ENCODE results near the gene CACNG6.

- no peak for TF ChIP-seq CTCF (IDR thresholded peaks at IDR 0.05)
- TF ChIP-seq POLR2A (IDR thresholded peaks at IDR 0.05) = no peak
- TF ChIP-seq POLR2AphosphoS5 (IDR thresholded peaks at IDR 0.05) = no peak
Observed at GRCh38 chr19:53951436-53951835, 40.0 kb upstream of the CACNG6 start.

Data from breast epithelium (tissue), 3 donors.